Measurements from ENCODE around the gene SYPL2.

Gene SYPL2

GRCh38 chr1:109493227-109493626 is 26.9 kb downstream of the SYPL2 start:
- no peak for DNase-seq

- peak; percentile 85 for DNase-seq
Measured at GRCh38 chr1:109493805-109494539, 27.6 kb downstream of the SYPL2 start, which contains the start of gene CYB561D1. Gene CYB561D1 (plus strand): TSS chr1:109494094. CDS start chr1:109494140, 46 bp downstream.

- DNase-seq, result no peak
Measured at GRCh38 chr1:109495738-109496137, 29.4 kb downstream of the SYPL2 start.

- no peak for DNase-seq
Measured at GRCh38 chr1:109497449-109498160, 31.3 kb downstream of the SYPL2 start.

GRCh38 chr1:109498161-109498801 is 31.9 kb downstream of the SYPL2 start:
- peak; percentile 48 for DNase-seq

GRCh38 chr1:109499081-109499480 is 32.7 kb downstream of the SYPL2 start:
- DNase-seq, result no peak

- DNase-seq, result peak; percentile 70
Measured at GRCh38 chr1:109499661-109500536, 33.6 kb downstream of the SYPL2 start.

- peak; percentile 63 for DNase-seq
Measured at GRCh38 chr1:109500941-109501381, 34.6 kb downstream of the SYPL2 start.

GRCh38 chr1:109501644-109502363 is 35.5 kb downstream of the SYPL2 start:
- no peak for DNase-seq

- DNase-seq, result no peak
Measured at GRCh38 chr1:109502364-109502851, 36.1 kb downstream of the SYPL2 start.

- DNase-seq, result no peak
Measured at GRCh38 chr1:109503935-109504334, 37.6 kb downstream of the SYPL2 start.

GRCh38 chr1:109504974-109505373 is 38.6 kb downstream of the SYPL2 start:
- DNase-seq, result no peak

- DNase-seq, result no peak
Measured at GRCh38 chr1:109508001-109508872, 41.9 kb downstream of the SYPL2 start.

- no peak for DNase-seq
Measured at GRCh38 chr1:109508873-109509175, 42.5 kb downstream of the SYPL2 start.

- DNase-seq, result peak; percentile 72
Measured at GRCh38 chr1:109509176-109510134, 43.1 kb downstream of the SYPL2 start, which contains the start of gene AMIGO1. Gene AMIGO1 (minus strand): TSS chr1:109509727. CDS start chr1:109508912, 815 bp downstream.

GRCh38 chr1:109513110-109513710 is 46.9 kb downstream of the SYPL2 start:
- no peak for DNase-seq

GRCh38 chr1:109514846-109515245 is 48.5 kb downstream of the SYPL2 start:
- no peak for DNase-seq

GRCh38 chr1:109516872-109517271 is 50.5 kb downstream of the SYPL2 start:
- peak; percentile 92 for DNase-seq

- DNase-seq, result peak; percentile 62
Measured at GRCh38 chr1:109517337-109517736, 51.0 kb downstream of the SYPL2 start.
